ENCODE measurements around the gene FAM107A. TPM values are rescaled to one million over a fixed set of nuclear protein-coding genes. Genes with fewer than 3 reads are reported as not detected.

Gene FAM107A
- total RNA-seq, 2 experiments from 2014 or later: not detected

DNA sequence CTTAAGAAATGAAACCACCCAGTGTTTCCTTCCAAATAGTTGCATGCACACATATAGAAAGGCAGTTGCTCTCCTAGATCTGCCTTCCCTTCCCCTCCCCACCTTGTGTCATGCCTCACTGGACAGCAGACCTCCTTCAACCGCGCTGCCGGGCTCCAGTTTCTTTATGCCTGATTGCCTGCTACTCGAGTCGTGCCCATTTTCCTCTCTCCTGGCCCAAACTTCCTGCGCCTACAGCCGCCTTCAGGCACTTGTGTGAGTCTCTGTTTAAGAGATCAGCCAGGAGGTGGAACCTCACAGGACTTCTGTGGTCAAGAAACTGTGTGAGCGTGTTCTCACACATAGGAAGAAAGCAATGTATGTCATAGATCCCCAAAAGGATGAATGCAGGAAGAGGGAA lies 8.8 kb upstream of the FAM107A start:
- CTCF ChIA-PET: interaction anchor here (1.0 to 3.0 kb wide), 7 partner anchors 12 to 73 kb away, joined by 3 to 31 read pairs (median 5); no protein-coding TSS in a partner anchor
- no peak for DNase-seq
- H3K9me3 Mint-ChIP-seq: no peaks in the 10 kb centered on the region
- POLR2A ChIA-PET: no interaction called here
- H3K36me3 Mint-ChIP-seq (ENCODE audit: low read depth): no peaks in the 10 kb centered on the region
- H3K4me3 Mint-ChIP-seq: peak overlapping the region; percentile 90
- peaks cover 53% of the 10 kb centered on the region for H3K27me3 Mint-ChIP-seq
- peaks cover 19% of the 10 kb centered on the region for H3K4me1 Mint-ChIP-seq
- H3K27ac Mint-ChIP-seq: no peak overlapping the region

DNA sequence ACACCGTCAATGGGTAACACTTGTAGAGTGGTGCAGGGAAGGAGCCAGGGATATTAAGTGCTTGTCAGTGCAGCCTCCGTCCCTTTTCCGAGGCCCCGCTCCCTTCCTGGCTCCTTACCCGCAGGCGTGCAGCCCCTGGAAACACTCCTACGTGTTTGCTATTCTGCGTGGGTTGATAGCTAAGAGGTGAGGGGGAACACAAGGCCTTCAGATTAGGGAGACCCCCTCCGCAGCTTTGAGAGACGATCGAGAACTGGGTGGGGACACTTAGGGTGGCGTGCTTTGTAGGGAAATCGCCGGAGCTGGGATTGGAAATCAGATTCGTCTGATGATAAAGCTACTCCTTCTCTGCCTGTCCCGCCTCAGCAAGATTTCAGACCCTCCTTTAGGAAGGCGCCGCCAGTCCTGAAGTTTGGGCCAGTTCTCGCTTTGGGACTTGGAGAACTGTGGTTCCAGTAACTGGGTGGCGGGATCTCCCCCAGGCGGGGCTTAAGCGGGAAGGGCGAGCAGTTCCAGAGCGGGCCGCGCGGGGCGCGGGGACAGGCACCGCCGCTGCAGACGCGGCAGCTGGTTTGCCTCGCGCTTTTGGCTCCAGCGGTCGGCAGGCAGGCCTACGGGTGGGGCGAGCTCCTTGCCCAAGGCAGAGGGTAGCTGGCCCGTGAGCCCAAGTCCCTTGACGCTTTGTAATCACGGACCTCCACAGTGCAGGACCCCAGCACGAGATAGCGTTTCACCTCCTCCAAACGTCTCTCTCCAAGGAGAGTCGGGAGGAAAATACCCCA lies 8.0 kb upstream of the FAM107A start:
- Mint-ChIP-seq H3K27ac (no peak overlapping the region), H3K9me3 (no peaks in the 10 kb centered on the region), H3K4me3 (peak overlapping the region; percentile 90), H3K4me1 (peaks cover 19% of the 10 kb centered on the region), H3K36me3 (ENCODE audit: low read depth) (no peaks in the 10 kb centered on the region), H3K27me3 (peaks cover 53% of the 10 kb centered on the region)
- CTCF ChIA-PET: interaction anchor here (0.8 to 3.0 kb wide), 10 partner anchors 11 to 72 kb away, joined by 3 to 31 read pairs (median 4); no protein-coding TSS in a partner anchor
- POLR2A ChIA-PET: no interaction called here
- DNase-seq: peak; percentile 71

- Mint-ChIP-seq H3K4me3 (peak overlapping the region; percentile 90), H3K9me3 (no peaks in the 10 kb centered on the region), H3K36me3 (ENCODE audit: low read depth) (no peaks in the 10 kb centered on the region), H3K27ac (no peak overlapping the region), H3K4me1 (peaks cover 19% of the 10 kb centered on the region), H3K27me3 (peaks cover 55% of the 10 kb centered on the region)
- peak; percentile 22 for DNase-seq
- CTCF ChIA-PET: interaction anchor here (0.8 to 3.0 kb wide), 8 partner anchors 11 to 68 kb away, joined by 3 to 31 read pairs (median 4); no protein-coding TSS in a partner anchor
- POLR2A ChIA-PET: no interaction called here
Observed at GRCh38 chr3:58584690-58585004, 7.5 kb upstream of the FAM107A start.

GRCh38 chr3:58581328-58582091 lies 4.3 kb upstream of the FAM107A start:
- POLR2A ChIA-PET: no interaction called here
- CTCF ChIA-PET: interaction anchor here (1.3 to 2.1 kb wide), 2 partner anchors 12 to 49 kb away, joined by 3 to 6 read pairs; no protein-coding TSS in a partner anchor

DNA sequence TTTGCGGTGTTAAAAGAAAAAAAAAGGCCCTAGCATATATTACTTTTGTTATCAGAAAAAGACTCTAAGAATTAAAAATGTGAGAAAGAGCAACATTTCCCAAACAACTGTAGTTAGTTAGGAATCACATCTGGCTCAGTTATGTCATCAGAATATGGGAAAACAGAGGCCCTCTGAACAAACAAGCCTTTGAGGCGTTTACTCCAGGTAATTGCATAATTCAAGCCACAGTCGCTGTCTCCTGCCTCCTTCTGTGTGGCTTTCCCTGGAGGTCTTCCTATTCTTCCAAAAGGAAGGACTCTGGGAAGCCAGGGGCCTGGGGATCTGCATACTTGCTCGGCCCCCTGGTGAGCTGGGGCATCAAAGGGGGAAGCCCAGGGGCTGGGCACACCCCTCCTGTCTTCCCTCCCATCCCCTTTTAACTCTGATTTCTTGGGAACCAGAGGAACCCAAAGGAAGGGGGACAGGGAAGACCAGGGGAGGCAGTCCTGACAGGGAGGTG lies 3.7 kb upstream of the FAM107A start:
- no peak for DNase-seq
- Mint-ChIP-seq H3K36me3 (ENCODE audit: low read depth) (no peaks in the 10 kb centered on the region), H3K4me1 (peaks cover 14% of the 10 kb centered on the region), H3K4me3 (no peak overlapping the region), H3K27ac (no peak overlapping the region), H3K9me3 (no peaks in the 10 kb centered on the region), H3K27me3 (peaks cover 38% of the 10 kb centered on the region)
- CTCF ChIA-PET: interaction anchor here (1.3 to 2.1 kb wide), 2 partner anchors 11 to 49 kb away, joined by 3 to 6 read pairs; no protein-coding TSS in a partner anchor
- POLR2A ChIA-PET: no interaction called here

More at GRCh38 chr3:58581328-58582091, 4.3 kb upstream of the FAM107A start:
- peaks cover 17% of the 10 kb centered on the region for H3K4me1 Mint-ChIP-seq
- H3K27ac Mint-ChIP-seq: no peak overlapping the region
- no peak overlapping the region for H3K4me3 Mint-ChIP-seq
- H3K9me3 Mint-ChIP-seq: no peaks in the 10 kb centered on the region
- peaks cover 44% of the 10 kb centered on the region for H3K27me3 Mint-ChIP-seq
- H3K36me3 Mint-ChIP-seq (ENCODE audit: low read depth): no peaks in the 10 kb centered on the region
- no peak for DNase-seq

- CTCF ChIA-PET: interaction anchor here (1.5 kb wide), 1 partner anchor 9 kb away, joined by 4 read pairs; no protein-coding TSS in a partner anchor
Observed at GRCh38 chr3:58578873-58579272, 1.7 kb upstream of the FAM107A start.

GRCh38 chr3:58576716-58577115 lies 475 bp downstream of the FAM107A start:
- CTCF ChIA-PET: interaction anchor here (1.3 kb wide), 1 partner anchor 10 kb away, joined by 3 read pairs; no protein-coding TSS in a partner anchor
- Mint-ChIP-seq H3K9me3 (no peaks in the 10 kb centered on the region), H3K4me1 (no peaks in the 10 kb centered on the region), H3K27me3 (peaks cover 18% of the 10 kb centered on the region), H3K36me3 (ENCODE audit: low read depth) (no peaks in the 10 kb centered on the region), H3K4me3 (no peak overlapping the region), H3K27ac (no peak overlapping the region)
- POLR2A ChIA-PET: no interaction called here
- no peak for DNase-seq

More at GRCh38 chr3:58578873-58579272, 1.7 kb upstream of the FAM107A start:
- Mint-ChIP-seq H3K27me3 (peaks cover 20% of the 10 kb centered on the region), H3K9me3 (no peaks in the 10 kb centered on the region), H3K27ac (no peak overlapping the region), H3K4me3 (no peak overlapping the region), H3K4me1 (no peaks in the 10 kb centered on the region), H3K36me3 (ENCODE audit: low read depth) (no peaks in the 10 kb centered on the region)
- no peak for DNase-seq
- POLR2A ChIA-PET: no interaction called here

DNA sequence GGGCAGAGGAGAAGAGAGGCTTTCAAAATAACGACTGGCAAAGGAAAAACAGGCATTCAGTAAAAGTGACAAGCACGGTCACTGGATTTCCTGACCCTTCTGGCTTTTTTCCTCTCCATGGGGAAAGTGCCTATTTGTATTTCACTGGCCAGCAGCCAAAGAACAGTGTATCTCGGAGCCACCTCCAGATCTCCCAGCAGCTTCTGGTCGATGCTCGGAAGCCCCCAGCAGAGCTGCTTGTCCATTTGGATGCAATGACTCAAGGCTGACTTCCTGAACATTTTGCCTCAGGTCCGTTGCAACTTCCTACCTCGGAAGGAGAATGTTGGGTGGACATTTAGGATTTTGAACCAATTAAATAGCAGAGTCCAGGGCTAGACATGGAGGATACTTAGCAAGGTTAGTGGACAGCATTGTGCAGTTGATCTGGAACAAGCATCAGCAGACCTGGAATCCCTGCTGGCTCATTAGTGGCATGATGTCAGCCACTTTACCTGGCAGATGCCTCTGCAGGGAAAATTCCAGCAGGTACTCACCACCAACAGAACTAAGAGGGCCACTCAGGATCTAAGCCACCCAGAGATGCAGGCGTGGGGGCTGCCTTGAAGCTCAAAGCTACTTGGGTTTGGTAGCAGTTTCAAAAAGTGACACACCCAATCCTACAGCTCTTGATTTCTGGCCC lies 1.1 kb downstream of the FAM107A start:
- Mint-ChIP-seq H3K4me1 (no peaks in the 10 kb centered on the region), H3K36me3 (ENCODE audit: low read depth) (no peaks in the 10 kb centered on the region), H3K27me3 (peaks cover 18% of the 10 kb centered on the region), H3K9me3 (no peaks in the 10 kb centered on the region), H3K27ac (no peak overlapping the region), H3K4me3 (no peak overlapping the region)
- ChIA-PET CTCF (interaction anchor here (1.3 kb wide), 1 partner anchor 9 kb away, joined by 3 read pairs; no protein-coding TSS in a partner anchor), POLR2A (no interaction called here)
- DNase-seq: no peak

GRCh38 chr3:58574682-58575081 lies 2.5 kb downstream of the FAM107A start:
- POLR2A ChIA-PET: no interaction called here
- CTCF ChIA-PET: interaction anchor here (1.8 to 2.7 kb wide), 2 partner anchors 11 to 56 kb away, joined by 6 to 12 read pairs; no protein-coding TSS in a partner anchor
- no peaks in the 10 kb centered on the region for H3K36me3 Mint-ChIP-seq (ENCODE audit: low read depth)

GRCh38 chr3:58574106-58574505 lies 3.1 kb downstream of the FAM107A start:
- POLR2A ChIA-PET: no interaction called here
- H3K27me3 Mint-ChIP-seq: peaks cover 17% of the 10 kb centered on the region
- no peak overlapping the region for H3K4me3 Mint-ChIP-seq
- CTCF ChIA-PET: interaction anchor here (0.5 to 2.7 kb wide), 3 partner anchors 9 to 56 kb away, joined by 4 to 12 read pairs (median 6); no protein-coding TSS in a partner anchor
- peaks cover under 1% of the 10 kb centered on the region for H3K4me1 Mint-ChIP-seq
- H3K36me3 Mint-ChIP-seq (ENCODE audit: low read depth): no peaks in the 10 kb centered on the region
- no peak overlapping the region for H3K27ac Mint-ChIP-seq
- H3K9me3 Mint-ChIP-seq: no peaks in the 10 kb centered on the region
- no peak for DNase-seq

More at GRCh38 chr3:58574682-58575081, 2.5 kb downstream of the FAM107A start:
- no peak overlapping the region for H3K27ac Mint-ChIP-seq
- no peak for DNase-seq
- H3K4me3 Mint-ChIP-seq: no peak overlapping the region
- H3K4me1 Mint-ChIP-seq: no peaks in the 10 kb centered on the region
- peaks cover 17% of the 10 kb centered on the region for H3K27me3 Mint-ChIP-seq
- H3K9me3 Mint-ChIP-seq: no peaks in the 10 kb centered on the region

DNA sequence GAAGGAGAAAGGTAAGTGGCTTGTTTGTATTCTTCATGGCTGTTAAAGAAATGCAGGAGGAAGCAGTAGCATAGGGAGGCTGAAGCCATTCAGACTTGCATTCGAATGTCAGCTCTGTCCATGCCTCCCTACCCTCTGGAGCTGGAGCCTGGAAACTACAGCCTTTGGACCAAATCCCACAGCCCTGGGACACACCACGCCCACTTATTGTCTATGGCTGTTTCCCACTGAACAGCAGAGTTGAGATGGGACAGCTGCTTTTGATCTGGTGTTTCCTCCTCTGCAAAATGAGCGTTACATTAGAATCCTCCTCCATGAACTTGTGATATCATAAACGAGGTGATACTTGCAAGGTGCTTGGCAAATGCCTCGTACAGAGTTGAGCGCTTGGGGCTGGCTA lies 3.6 kb downstream of the FAM107A start:
- DNase-seq: no peak
- Mint-ChIP-seq H3K4me3 (no peak overlapping the region), H3K27me3 (peaks cover 15% of the 10 kb centered on the region), H3K36me3 (ENCODE audit: low read depth) (no peaks in the 10 kb centered on the region), H3K27ac (no peak overlapping the region), H3K4me1 (peaks cover 5% of the 10 kb centered on the region), H3K9me3 (no peaks in the 10 kb centered on the region)
- CTCF ChIA-PET: interaction anchor here (1.8 to 2.7 kb wide), 2 partner anchors 12 to 57 kb away, joined by 6 to 12 read pairs; no protein-coding TSS in a partner anchor
- POLR2A ChIA-PET: no interaction called here

DNA sequence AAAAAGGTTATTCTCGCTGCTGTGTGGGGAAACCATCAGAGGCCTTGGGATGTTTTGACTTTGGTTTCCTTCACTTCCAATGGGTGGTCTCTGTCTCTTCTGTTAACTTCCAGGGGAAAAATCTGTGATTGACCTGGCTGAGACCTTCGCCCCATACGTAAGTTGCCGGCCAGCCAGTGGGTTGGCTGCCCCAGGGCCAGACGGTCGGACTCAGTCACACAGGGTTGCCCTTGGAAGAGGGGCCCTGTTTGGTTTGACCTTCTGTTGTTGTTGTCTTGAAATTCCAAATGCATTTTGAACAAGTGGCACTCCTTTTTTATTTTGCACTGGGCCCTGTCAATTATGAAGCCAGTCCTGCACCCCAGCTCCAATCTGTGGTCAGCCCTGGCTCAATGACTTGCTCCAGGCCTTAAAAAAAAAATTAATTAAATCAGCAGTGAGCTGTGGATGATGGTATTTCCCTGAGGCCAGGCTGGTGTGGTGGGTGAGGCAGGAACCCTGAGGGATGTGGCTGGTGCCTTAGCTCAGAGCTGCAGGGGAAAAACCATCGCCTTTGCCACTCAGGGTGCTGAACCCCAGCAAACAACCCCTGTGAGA lies 4.5 kb downstream of the FAM107A start:
- no peaks in the 10 kb centered on the region for H3K9me3 Mint-ChIP-seq
- H3K4me1 Mint-ChIP-seq: peaks cover 6% of the 10 kb centered on the region
- H3K27me3 Mint-ChIP-seq: peaks cover 15% of the 10 kb centered on the region
- no peak overlapping the region for H3K4me3 Mint-ChIP-seq
- no peak for DNase-seq
- H3K27ac Mint-ChIP-seq: no peak overlapping the region
- ChIA-PET CTCF (interaction anchor here (0.5 to 2.7 kb wide), 2 partner anchors 58 to 1285 kb away, joined by 3 to 12 read pairs; no protein-coding TSS in a partner anchor), POLR2A (no interaction called here)
- no peaks in the 10 kb centered on the region for H3K36me3 Mint-ChIP-seq (ENCODE audit: low read depth)
